GM19025 (cell line): ENCODE results near the gene MRPL21.

Experiments used
- ATAC-seq: cut with Tn5 transposase; IDR thresholded peaks from one replicate; pipeline ENCODE4 v1.9.1; 2021; ENCODE audit warnings: mild to moderate bottlenecking, low read depth, moderate library complexity; ENCODE audit not compliant: unreplicated experiment

The MRPL21 gene

GRCh38 chr11:68903288-68904247 is at the start of gene MRPL21, which contains the start of gene IGHMBP2:
TSS of gene MRPL21 (minus strand) at chr11:68903832. CDS start at chr11:68903810, 22 bp downstream.
TSS of gene IGHMBP2 (plus strand) at chr11:68903891. CDS start at chr11:68903953, 62 bp downstream.
- peak; percentile 88 for ATAC-seq

- no peak for ATAC-seq
Measured at GRCh38 chr11:68950762-68951161, 47.1 kb upstream of the MRPL21 start.

- ATAC-seq = no peak
Measured at GRCh38 chr11:68950270-68950669, 46.6 kb upstream of the MRPL21 start.

GRCh38 chr11:68948935-68949334 is 45.3 kb upstream of the MRPL21 start:
- no peak for ATAC-seq

GRCh38 chr11:68948496-68948895 is 44.9 kb upstream of the MRPL21 start:
- no peak for ATAC-seq

- no peak for ATAC-seq
Measured at GRCh38 chr11:68947151-68947550, 43.5 kb upstream of the MRPL21 start.

- ATAC-seq = no peak
Measured at GRCh38 chr11:68946416-68947090, 42.9 kb upstream of the MRPL21 start.

- ATAC-seq = no peak
Measured at GRCh38 chr11:68942751-68943271, 39.2 kb upstream of the MRPL21 start.

- no peak for ATAC-seq
Measured at GRCh38 chr11:68942095-68942620, 38.5 kb upstream of the MRPL21 start.

GRCh38 chr11:68941324-68942094 is 37.9 kb upstream of the MRPL21 start:
- no peak for ATAC-seq

- ATAC-seq = no peak
Measured at GRCh38 chr11:68940651-68941323, 37.2 kb upstream of the MRPL21 start.

GRCh38 chr11:68939583-68940555 is 36.2 kb upstream of the MRPL21 start:
- ATAC-seq = no peak

GRCh38 chr11:68938816-68939582 is 35.4 kb upstream of the MRPL21 start:
- no peak for ATAC-seq

GRCh38 chr11:68938088-68938487 is 34.5 kb upstream of the MRPL21 start:
- no peak for ATAC-seq

GRCh38 chr11:68936676-68937620 is 33.3 kb upstream of the MRPL21 start:
- no peak for ATAC-seq

- no peak for ATAC-seq
Measured at GRCh38 chr11:68936358-68936636, 32.7 kb upstream of the MRPL21 start.
